ENCODE data around the gene PRRC2B.

GRCh38 chr9:131426545-131426944 lies 32.7 kb downstream of the PRRC2B start:
- TF ChIP-seq CTCF (CRISPR knock-in tag; IDR thresholded peaks at IDR 0.05) (no peak; the same call in 1 of the 2 replicates), POLR2A (IDR thresholded peaks at IDR 0.05; ENCODE audit: insufficient read depth in 1 of 2, low read depth in 2 of 2, low read length in 2 of 2) (no peak), ZBTB4 (CRISPR knock-in tag; IDR thresholded peaks at IDR 0.05; ENCODE audit: borderline replicate concordance) (no peak), ZSCAN25 (CRISPR knock-in tag; IDR thresholded peaks at IDR 0.05) (no peak), SIN3A (IDR thresholded peaks at IDR 0.05; ENCODE audit: borderline replicate concordance, low read depth, low read length) (no peak), NFE2L2 (IDR thresholded peaks at IDR 0.05; ENCODE audit: low read length) (no peak), MAF1 (CRISPR knock-in tag; IDR thresholded peaks at IDR 0.05; ENCODE audit: borderline replicate concordance) (no peak), CHD2 (IDR thresholded peaks at IDR 0.05; ENCODE audit: low read depth, low read length) (no peak), ZNF362 (CRISPR knock-in tag; IDR thresholded peaks at IDR 0.05; ENCODE audit: borderline replicate concordance) (no peak), E2F1 (CRISPR knock-in tag; IDR thresholded peaks at IDR 0.05) (no peak), ZNF232 (CRISPR knock-in tag; IDR thresholded peaks at IDR 0.05; ENCODE audit: borderline replicate concordance) (no peak)
